Measurements from ENCODE around the gene PDZD4. TPM values are rescaled to one million over a fixed set of nuclear protein-coding genes. Genes with fewer than 3 reads are reported as not detected.

Gene PDZD4
- polyA plus RNA-seq, 1 of the 3 experiments (the other 2 are of a cell fraction): 1.9 TPM

DNA sequence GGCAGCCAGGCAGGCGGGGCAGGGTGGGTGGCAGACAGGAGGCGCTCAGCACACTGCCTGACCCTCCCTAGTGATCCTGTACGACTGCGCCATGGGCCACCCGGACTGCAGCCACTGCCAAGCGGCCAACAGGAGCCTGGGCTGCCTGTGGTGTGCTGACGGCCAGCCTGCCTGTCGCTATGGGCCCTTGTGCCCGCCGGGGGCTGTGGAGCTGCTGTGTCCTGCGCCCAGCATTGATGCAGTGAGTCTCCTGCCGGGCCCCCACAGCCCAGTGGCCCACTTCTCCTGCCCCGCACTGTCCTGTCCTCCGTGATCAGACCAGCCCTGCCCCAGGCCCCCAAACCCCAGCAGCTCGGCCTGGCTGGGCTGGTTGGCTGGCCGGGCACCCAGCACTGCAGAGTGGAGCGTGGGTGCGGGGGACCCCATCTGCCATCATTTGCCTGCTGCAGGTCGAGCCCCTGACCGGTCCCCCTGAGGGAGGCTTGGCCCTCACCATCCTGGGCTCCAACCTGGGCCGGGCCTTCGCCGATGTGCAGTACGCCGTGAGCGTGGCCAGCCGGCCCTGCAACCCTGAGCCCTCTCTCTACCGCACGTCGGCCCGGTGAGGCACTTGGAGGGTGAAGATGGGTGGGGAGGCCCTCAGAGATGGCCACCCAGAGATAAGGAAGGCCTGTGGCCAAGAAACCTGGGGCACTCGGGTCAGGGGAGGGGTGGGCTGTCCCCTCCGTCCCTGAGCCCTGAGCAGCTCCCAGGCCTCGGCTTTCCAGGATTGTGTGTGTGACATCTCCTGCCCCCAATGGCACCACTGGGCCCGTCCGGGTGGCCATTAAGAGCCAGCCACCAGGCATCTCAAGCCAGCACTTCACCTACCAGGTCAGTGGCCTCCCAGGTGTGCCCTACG, 58.7 kb downstream of the PDZD4 start:
- Histone ChIP-seq H3K4me2 (no peak overlapping the region), H3K9ac (no peak overlapping the region), H3K79me2 (ENCODE audit: insufficient read depth) (no peaks in the 10 kb centered on the region), H3K4me3 (ENCODE audit: low read depth in 2 of 2, low read length in 1 of 2) (no peak overlapping the region), H3K9me2 (no peaks in the 10 kb centered on the region), H3K27ac (ENCODE audit: low read depth in 2 of 2, low read length in 1 of 2) (no peak overlapping the region), H3K9me3 (no peaks in the 10 kb centered on the region), H3F3A (replicated peaks; ENCODE audit: insufficient read depth) (no peaks in the 10 kb centered on the region), H3K4me1 (ENCODE audit: control insufficient read depth in 1 of 2, insufficient read depth in 2 of 2, low read depth in 1 of 2, low read length in 1 of 2) (peaks cover 0 to under 1% of the 10 kb centered on the region in 2 experiments; a peak in 1 of 4 replicates), H2AFZ (ENCODE audit: low read depth) (no peak overlapping the region), H3K27me3 (ENCODE audit: insufficient read depth) (no peaks in the 10 kb centered on the region), H4K20me1 (ENCODE audit: insufficient read depth) (0 out of 2 replicates have a peak, but pooled peaks cover 5% of the 10 kb centered on the region), H3K36me3 (replicated peaks in 1 of 2; ENCODE audit: control insufficient read depth in 1 of 2, insufficient read depth in 2 of 2, low read length in 1 of 2) (peaks cover 0 to 4% of the 10 kb centered on the region in 2 experiments)
- TF ChIP-seq, protein P1, sequence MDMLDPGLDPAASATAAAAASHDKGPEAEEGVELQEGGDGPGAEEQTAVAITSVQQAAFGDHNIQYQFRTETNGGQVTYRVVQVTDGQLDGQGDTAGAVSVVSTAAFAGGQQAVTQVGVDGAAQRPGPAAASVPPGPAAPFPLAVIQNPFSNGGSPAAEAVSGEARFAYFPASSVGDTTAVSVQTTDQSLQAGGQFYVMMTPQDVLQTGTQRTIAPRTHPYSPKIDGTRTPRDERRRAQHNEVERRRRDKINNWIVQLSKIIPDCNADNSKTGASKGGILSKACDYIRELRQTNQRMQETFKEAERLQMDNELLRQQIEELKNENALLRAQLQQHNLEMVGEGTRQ (IDR thresholded peaks at IDR 0.05; ENCODE audit: borderline replicate concordance, low read depth, low read length): no peak
- TF ChIP-seq RCOR1 (IDR thresholded peaks at IDR 0.05; ENCODE audit: low read length): no peak
- no peak for TF ChIP-seq TEAD4 (IDR thresholded peaks at IDR 0.05; ENCODE audit: borderline replicate concordance, insufficient read depth)
- no peak for TF ChIP-seq RFX5 (IDR thresholded peaks at IDR 0.05; ENCODE audit: low read length)
- no peak for TF ChIP-seq MXI1 (IDR thresholded peaks at IDR 0.05; ENCODE audit: low read depth, low read length)
- WGBS (ENCODE audit: low lambda C conversion rate): 50% methylated on average over 6 of the region's 37 CpGs
- peak; percentile 22 for DNase-seq
- POLR2A ChIA-PET: no interaction called here
- CTCF ChIA-PET: interaction anchor here (1.2 kb wide), 1 partner anchor 7 kb away, joined by 5 read pairs; the partner anchor contains the start of gene PLXNB3

- Histone ChIP-seq H4K20me1 (ENCODE audit: insufficient read depth) (0 out of 2 replicates have a peak, but pooled peaks cover 6% of the 10 kb centered on the region), H3K9me2 (no peaks in the 10 kb centered on the region), H3K4me2 (no peak overlapping the region), H3K9me3 (no peaks in the 10 kb centered on the region), H3K27ac (ENCODE audit: low read depth in 2 of 2, low read length in 1 of 2) (no peak overlapping the region), H3K27me3 (ENCODE audit: insufficient read depth) (no peaks in the 10 kb centered on the region), H2AFZ (ENCODE audit: low read depth) (no peak overlapping the region), H3K4me3 (ENCODE audit: low read depth in 2 of 2, low read length in 1 of 2) (no peak overlapping the region), H3K79me2 (ENCODE audit: insufficient read depth) (no peaks in the 10 kb centered on the region), H3K36me3 (replicated peaks in 1 of 2; ENCODE audit: control insufficient read depth in 1 of 2, insufficient read depth in 2 of 2, low read length in 1 of 2) (peaks cover 0 to 4% of the 10 kb centered on the region in 2 experiments), H3K9ac (no peak overlapping the region), H3K4me1 (ENCODE audit: control insufficient read depth in 1 of 2, insufficient read depth in 2 of 2, low read depth in 1 of 2, low read length in 1 of 2) (peaks cover 0 to 9% of the 10 kb centered on the region in 2 experiments; a peak in 1 of 4 replicates), H3F3A (replicated peaks; ENCODE audit: insufficient read depth) (no peaks in the 10 kb centered on the region)
- 28% methylated on average over 10 of the region's 18 CpGs for WGBS (ENCODE audit: low lambda C conversion rate)
- CTCF ChIA-PET: no interaction called here
- TF ChIP-seq IRF3 (IDR thresholded peaks at IDR 0.05; ENCODE audit: low read depth, low read length): no peak
- TF ChIP-seq POLR2AphosphoS5 (IDR thresholded peaks at IDR 0.05; ENCODE audit: low read depth, low read length): no peak
- TF ChIP-seq RAD21 (IDR thresholded peaks at IDR 0.05; ENCODE audit: low read length): no peak
- TF ChIP-seq EP300 (IDR thresholded peaks at IDR 0.05; ENCODE audit: borderline replicate concordance in 1 of 2, low read depth in 1 of 2, low read length in 1 of 2): no peak
- TF ChIP-seq USF1 (IDR thresholded peaks at IDR 0.05; ENCODE audit: borderline replicate concordance, low read depth): no peak
- no peak for TF ChIP-seq RCOR1 (IDR thresholded peaks at IDR 0.05; ENCODE audit: low read length)
- no peak for TF ChIP-seq RFX5 (IDR thresholded peaks at IDR 0.05; ENCODE audit: low read length)
- no peak for TF ChIP-seq SIN3A (IDR thresholded peaks at IDR 0.05; ENCODE audit: borderline replicate concordance, low read depth, low read length)
- TF ChIP-seq EZH2phosphoT487 (IDR thresholded peaks at IDR 0.05; ENCODE audit: borderline replicate concordance, low read depth): no peak
- no peak for TF ChIP-seq SMC3 (IDR thresholded peaks at IDR 0.05; ENCODE audit: low read depth, low read length)
- POLR2A ChIA-PET: no interaction called here
- peak; percentile 34 for DNase-seq
Measured at GRCh38 chrX:153770601-153771414, 59.5 kb downstream of the PDZD4 start.
